H1 (cell line): ENCODE data around the gene ZFYVE19.

ENCODE experiments used
- CTCF ChIP-seq, 3 experiments: IDR thresholded peaks; 1 replicate in 2 of 3; 2 replicates in 1 of 3; pipeline versions ENCODE4 v1.5.1 to v1.6.1; 2011; ENCODE audit warnings: low read length in 3 of 3, mild to moderate bottlenecking in 3 of 3, inconsistent platforms in 2 of 3, low read depth in 1 of 3, moderate library complexity in 1 of 3; ENCODE audit not compliant: insufficient read depth in 1 of 3; ENCODE audit errors: control extremely low read depth in 1 of 3
- GABPA ChIP-seq: IDR thresholded peaks from 2 replicates; pipeline ENCODE4 v1.6.1; 2011; ENCODE audit warnings: mild to moderate bottlenecking, low read length, moderate library complexity, borderline replicate concordance; ENCODE audit not compliant: insufficient read depth

- TF ChIP-seq GABPA (no peak), CTCF (IDR thresholded peaks at IDR 0.05; ENCODE audit: control extremely low read depth in 1 of 3, insufficient read depth in 1 of 3, low read depth in 1 of 3, low read length in 3 of 3) (no peak)
These were observed 49.9 kb downstream of the ZFYVE19 start for GRCh38 chr15:40856746-40857145.
